Aorta (tissue), 5 donors: ENCODE results near the gene NEK10. TPM values are rescaled to one million over a fixed set of nuclear protein-coding genes. Genes with fewer than 3 reads are reported as not detected.

Source experiments
- ATAC-seq: fragments of 200-7000 bp; cut with Tn5 transposase; one replicate; pipeline ENCODE4 v1.9.1; 2022; ENCODE audit warnings: moderate library complexity; ENCODE audit not compliant: low FRiP score
- DNase-seq, 2 donors: peaks; one replicate each; pipeline ENCODE4 v3.0.0-alpha.2; 2020
- H3K27ac ChIP-seq, 2 donors: one replicate each; pipeline ENCODE4 v1.5.1; 2013; ENCODE audit warnings: low read length in 2 of 2, mild to moderate bottlenecking in 2 of 2, moderate library complexity in 2 of 2, control low read depth in 1 of 2, inconsistent platforms in 1 of 2, low read depth in 1 of 2
- H3K27me3 ChIP-seq, 2 donors: one replicate each; pipeline ENCODE4 v1.6.1; 2013; ENCODE audit warnings: control low read depth in 1 of 2, low read length in 1 of 2, mild to moderate bottlenecking in 1 of 2, moderate library complexity in 1 of 2; ENCODE audit not compliant: insufficient read depth in 2 of 2, control insufficient read depth in 1 of 2
- H3K36me3 ChIP-seq, 2 donors: one replicate each; pipeline ENCODE4 v1.6.1; 2013; ENCODE audit warnings: control low read depth in 1 of 2, low read length in 1 of 2, mild to moderate bottlenecking in 1 of 2; ENCODE audit not compliant: insufficient read depth in 2 of 2, control insufficient read depth in 1 of 2
- H3K4me1 ChIP-seq, 2 donors: one replicate each; pipeline ENCODE4 v1.6.1; 2013; ENCODE audit warnings: low read length in 2 of 2, control low read depth in 1 of 2, mild to moderate bottlenecking in 1 of 2, moderate library complexity in 1 of 2; ENCODE audit not compliant: insufficient read depth in 2 of 2, control insufficient read depth in 1 of 2
- H3K4me3 ChIP-seq, 2 donors: one replicate each; pipeline ENCODE4 v1.5.1; 2013; ENCODE audit warnings: low read length in 2 of 2, control low read depth in 1 of 2, mild to moderate bottlenecking in 1 of 2
- H3K9me3 ChIP-seq: one replicate; pipeline ENCODE4 v1.6.1; 2013; ENCODE audit warnings: mild to moderate bottlenecking, low read length; ENCODE audit not compliant: control insufficient read depth
- WGBS, 2 donors: extraction: QIAGEN DNeasy Blood & Tissue Kit; methylation state at CpG; one replicate each; pipeline ENCODE4 v1.1.7; 2013; 5-methylcytosine and 5-hydroxymethylcytosine counted together
- intact Hi-C, 2 donors: fragments of 100-400 bp; cut with DNase I; formaldehyde crosslinking; loops; one replicate each; pipeline versions ENCODE4 v1.14.2 to v1.15.0; 2022
- polyA plus RNA-seq, 2 donors: library from polyadenylated mRNA; stranded (reverse); fragments of 200-250 nt; gene quantifications; one replicate each; pipeline ENCODE4 v1.2.3, GENCODE V29; 2013
- total RNA-seq, 2 donors: library from RNA; stranded (reverse); fragmentation: NEBNext Ultra II Directional; extraction: Animal tissue kit (Norgen Biotek cat#: 25700); gene quantifications; one replicate each; pipeline ENCODE4 v1.2.1, GENCODE V29; 2021
- donor health status: healthy with polysubstance abuse.
- donor health status: Bipolar disorder and iron deficiency.
- donor health status: DM: no; HTN: no; CAD: no.
- donor health status: DM: no; HTN: no; CAD: no.
- donor health status: DM: yes; HTN: yes; CAD: no.

NEK10 gene
- total and polyA plus RNA-seq, 4 donors = 0.08 to 3.5 (median 0.71) TPM

DNA sequence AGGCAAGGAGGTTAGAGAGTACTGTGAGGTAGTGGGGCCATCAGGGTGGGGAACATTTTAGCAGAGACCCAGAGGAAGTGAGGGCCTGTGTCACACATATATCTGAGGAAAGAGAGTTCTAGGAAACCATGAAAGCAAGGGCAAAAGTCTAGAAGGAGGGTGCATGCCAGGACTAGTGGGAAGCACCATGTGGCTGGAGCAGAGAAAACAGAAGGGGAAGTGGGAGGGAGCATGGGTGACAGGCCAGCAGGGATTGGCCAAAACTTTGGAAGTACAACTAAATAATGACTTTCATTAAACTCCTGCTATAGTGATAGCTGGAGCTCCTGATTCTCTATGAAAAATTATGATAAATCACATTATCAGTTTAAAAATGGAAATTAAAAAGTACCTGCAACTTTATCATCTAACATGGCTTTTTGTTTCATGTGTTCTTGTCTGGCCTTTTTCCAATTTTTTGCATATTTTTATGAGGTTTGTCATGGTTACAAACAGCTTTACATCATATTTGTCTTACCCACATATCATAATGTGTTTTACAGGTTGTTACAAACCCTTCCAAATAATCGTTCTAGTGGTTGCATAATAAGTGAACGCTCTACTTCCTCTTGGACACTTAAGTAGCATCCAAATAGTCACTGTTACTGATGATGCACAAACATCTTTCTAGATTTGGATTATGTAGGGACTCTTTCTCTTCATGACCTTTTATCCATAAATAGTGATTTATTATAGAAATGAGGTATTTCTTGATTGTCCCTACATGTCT lies 168.3 kb downstream of the NEK10 start:
- Histone ChIP-seq H3K4me3 (no peak overlapping the region), H3K4me1 (no peaks in the 10 kb centered on the region), H3K9me3 (no peaks in the 10 kb centered on the region), H3K36me3 (no peaks in the 10 kb centered on the region), H3K27ac (no peak overlapping the region), H3K27me3 (no peaks in the 10 kb centered on the region)
- DNase-seq (no peak), ATAC-seq (no peak)
- intact Hi-C loops = no loop called here
- 81 to 93% methylated on average over 2 of the region's 2 CpGs for WGBS, 2 donors

DNA sequence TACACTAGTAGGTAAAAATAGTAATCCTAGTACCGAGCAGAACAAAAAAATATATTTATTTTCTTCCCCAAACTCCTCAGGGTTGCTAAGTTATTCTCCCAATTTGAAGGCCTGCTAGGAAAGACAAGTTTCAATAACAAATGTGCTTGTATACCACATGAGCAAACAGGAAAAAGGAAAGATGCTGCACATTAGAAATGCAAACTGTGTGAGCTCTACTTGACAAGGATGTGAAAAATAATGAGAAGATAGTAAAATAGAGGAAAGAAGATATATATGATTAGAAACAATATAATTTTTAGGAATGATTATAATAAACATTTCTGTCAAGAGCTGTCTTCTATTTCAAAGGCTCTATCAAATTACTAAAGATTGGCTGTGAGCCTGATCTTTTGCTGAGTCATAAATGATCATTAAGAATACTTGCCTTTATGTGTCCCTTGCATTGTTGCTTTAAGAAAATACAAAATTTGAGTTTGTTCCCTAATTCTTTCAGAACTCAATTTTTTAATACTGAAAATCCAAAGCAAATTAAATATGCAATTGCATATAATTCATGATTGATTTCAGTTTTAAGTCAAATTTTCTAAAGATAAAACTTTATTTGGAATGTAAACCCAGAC lies 174.2 kb downstream of the NEK10 start:
- H3K27me3 ChIP-seq = no peaks in the 10 kb centered on the region
- intact Hi-C loops = no loop called here
- no peak overlapping the region for H3K4me3 ChIP-seq

DNA sequence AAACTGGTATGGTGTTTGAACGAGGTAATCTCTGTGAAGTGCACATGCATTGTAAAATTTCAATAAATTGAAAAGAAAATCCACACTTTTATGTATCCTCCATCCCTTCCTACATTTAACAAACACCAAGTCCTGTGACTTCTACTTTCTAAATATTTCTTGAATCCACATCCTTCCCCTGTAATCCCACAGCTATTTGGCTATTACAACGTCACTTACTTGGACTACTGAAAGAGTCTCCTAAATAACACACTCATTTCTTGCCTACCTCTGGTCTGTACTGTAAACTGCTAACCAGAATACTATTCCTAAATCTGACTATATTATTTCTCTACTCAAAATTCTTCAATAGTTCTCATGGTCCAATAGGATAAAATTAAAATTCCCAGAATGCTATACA lies 176.1 kb downstream of the NEK10 start:
- intact Hi-C loops = no loop called here
- Histone ChIP-seq H3K9me3 (no peaks in the 10 kb centered on the region), H3K27me3 (no peaks in the 10 kb centered on the region), H3K4me1 (no peaks in the 10 kb centered on the region), H3K27ac (no peak overlapping the region), H3K36me3 (no peaks in the 10 kb centered on the region), H3K4me3 (no peak overlapping the region)
- 83 to 84% methylated on average over 2 of the region's 2 CpGs for WGBS, 2 donors
- ATAC-seq (no peak), DNase-seq (no peak)

More for the DNA sequence above, 174.2 kb downstream of the NEK10 start:
- WGBS, 2 donors = 0% methylated on average over 1 of the region's 1 CpG
- Histone ChIP-seq H3K4me1 (no peaks in the 10 kb centered on the region), H3K36me3 (no peaks in the 10 kb centered on the region), H3K9me3 (no peaks in the 10 kb centered on the region), H3K27ac (no peak overlapping the region)
- no peak for DNase-seq
- ATAC-seq = no peak

DNA sequence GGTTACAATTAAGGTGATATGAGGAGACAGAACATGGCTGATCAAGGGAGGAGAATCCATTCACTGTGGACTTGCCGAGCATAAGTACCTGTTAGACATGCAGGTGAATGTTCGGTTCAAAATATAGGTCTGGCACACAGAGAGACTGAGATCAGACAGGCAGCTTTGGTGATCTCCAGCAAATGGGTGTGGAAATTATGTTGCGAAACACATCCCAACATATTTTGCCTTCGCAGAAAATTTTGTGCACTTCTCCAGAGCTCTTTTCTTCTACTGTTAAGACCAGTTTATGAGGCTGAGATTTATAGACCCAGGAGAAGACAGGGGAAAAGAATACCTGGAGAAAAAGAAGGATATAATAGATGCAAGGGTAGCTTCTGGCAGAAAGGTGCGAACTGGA lies 183.2 kb downstream of the NEK10 start:
- Histone ChIP-seq H3K4me1 (no peaks in the 10 kb centered on the region), H3K27ac (no peak overlapping the region), H3K36me3 (no peaks in the 10 kb centered on the region), H3K4me3 (no peak overlapping the region), H3K27me3 (no peaks in the 10 kb centered on the region), H3K9me3 (no peaks in the 10 kb centered on the region)
- 86 to 90% methylated on average over 5 of the region's 5 CpGs for WGBS, 2 donors
- no peak for DNase-seq
- no peak for ATAC-seq
- intact Hi-C loops = no loop called here

DNA sequence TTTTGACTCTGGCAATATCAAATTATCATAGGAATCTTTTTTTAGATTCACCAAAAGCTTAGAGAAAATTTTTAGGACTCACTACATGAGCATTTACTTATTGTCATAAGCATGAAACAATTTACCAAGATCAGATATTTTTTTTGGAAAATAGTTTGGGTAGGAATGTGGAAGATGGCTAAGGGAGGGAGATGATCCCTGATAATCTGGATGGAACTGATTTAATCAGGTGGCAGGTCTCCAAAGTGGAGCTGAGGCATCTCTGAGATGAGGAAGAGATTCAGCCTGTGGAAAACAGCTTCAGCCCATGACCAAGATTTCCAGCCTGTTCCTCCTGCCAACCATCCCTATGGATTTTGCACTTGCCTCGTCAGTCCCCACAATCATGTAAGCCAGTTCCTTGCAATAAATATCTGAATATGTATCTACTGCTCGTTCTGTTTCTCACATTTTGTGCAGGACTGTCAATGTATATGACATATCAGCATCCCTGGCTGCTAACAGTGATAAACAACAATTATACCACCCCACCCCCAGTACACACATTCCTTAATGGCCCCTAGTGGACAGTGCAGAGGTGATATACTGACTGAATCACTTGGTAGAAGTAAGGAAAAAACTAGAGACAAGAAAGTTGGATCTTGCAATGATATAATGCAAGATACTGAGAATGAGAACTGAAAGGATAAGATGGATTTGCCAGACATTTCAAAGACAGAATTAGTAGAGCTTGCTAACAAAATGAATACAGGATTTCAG lies 183.8 kb downstream of the NEK10 start:
- H3K4me1 ChIP-seq = no peaks in the 10 kb centered on the region
- DNase-seq = no peak
- H3K4me3 ChIP-seq = no peak overlapping the region
- H3K9me3 ChIP-seq = no peaks in the 10 kb centered on the region
- no peaks in the 10 kb centered on the region for H3K27me3 ChIP-seq
- WGBS, 2 donors = 76 to 89% methylated on average over 2 of the region's 2 CpGs
- H3K27ac ChIP-seq = no peak overlapping the region
- no peak for ATAC-seq
- no peaks in the 10 kb centered on the region for H3K36me3 ChIP-seq
- intact Hi-C loops = no loop called here

DNA sequence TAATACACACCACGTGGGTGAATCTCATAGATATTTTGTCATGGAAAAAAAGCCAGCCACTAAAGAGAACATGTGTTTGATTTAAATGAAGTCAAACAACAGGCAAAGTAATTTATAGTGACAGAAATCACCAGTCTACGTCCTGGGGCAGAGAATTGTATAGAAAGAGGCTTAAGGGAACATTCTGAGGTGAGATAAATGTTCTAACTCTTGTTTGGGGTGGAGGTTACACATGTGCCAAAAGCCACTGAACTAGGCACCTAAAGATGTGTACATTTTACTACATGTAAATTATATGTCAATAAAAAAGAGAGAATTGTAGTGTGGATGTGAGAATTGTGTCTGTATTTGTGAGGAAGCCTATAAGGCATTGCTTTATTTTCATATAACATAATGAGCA lies 184.9 kb downstream of the NEK10 start:
- DNase-seq (no peak), ATAC-seq (no peak)
- no peaks in the 10 kb centered on the region for H3K27me3 ChIP-seq
- H3K36me3 ChIP-seq = no peaks in the 10 kb centered on the region
- 51 to 68% methylated on average over 2 of the region's 2 CpGs for WGBS, 2 donors
- no peaks in the 10 kb centered on the region for H3K4me1 ChIP-seq
- intact Hi-C loops = no loop called here
- no peak overlapping the region for H3K27ac ChIP-seq
- no peak overlapping the region for H3K4me3 ChIP-seq
- no peaks in the 10 kb centered on the region for H3K9me3 ChIP-seq

DNA sequence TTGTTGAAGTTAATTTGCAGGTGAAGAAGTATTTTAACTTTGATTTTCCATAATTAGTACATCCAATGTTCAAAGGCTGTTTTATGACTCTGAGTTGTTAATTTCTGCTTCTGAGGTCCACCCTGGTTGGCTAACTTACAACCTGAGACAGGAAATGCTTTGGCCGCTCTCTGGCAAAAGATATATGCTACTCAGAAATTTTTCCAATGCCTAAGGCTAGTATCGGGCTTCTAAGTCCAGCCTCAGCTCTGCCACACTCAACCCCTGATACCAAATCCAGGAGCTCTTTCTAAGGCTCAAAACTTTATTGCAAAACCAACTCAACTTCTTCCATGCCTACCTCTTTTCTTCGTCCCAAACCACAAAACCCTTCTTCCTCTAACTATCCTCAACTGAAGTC lies 192.9 kb downstream of the NEK10 start:
- no peaks in the 10 kb centered on the region for H3K9me3 ChIP-seq
- ATAC-seq (no peak), DNase-seq (no peak)
- H3K27ac ChIP-seq = no peak overlapping the region
- H3K4me1 ChIP-seq = no peaks in the 10 kb centered on the region
- intact Hi-C loops = no loop called here
- H3K27me3 ChIP-seq = no peaks in the 10 kb centered on the region
- H3K36me3 ChIP-seq = no peaks in the 10 kb centered on the region
- 87 to 88% methylated on average over 3 of the region's 3 CpGs for WGBS, 2 donors
- no peak overlapping the region for H3K4me3 ChIP-seq

DNA sequence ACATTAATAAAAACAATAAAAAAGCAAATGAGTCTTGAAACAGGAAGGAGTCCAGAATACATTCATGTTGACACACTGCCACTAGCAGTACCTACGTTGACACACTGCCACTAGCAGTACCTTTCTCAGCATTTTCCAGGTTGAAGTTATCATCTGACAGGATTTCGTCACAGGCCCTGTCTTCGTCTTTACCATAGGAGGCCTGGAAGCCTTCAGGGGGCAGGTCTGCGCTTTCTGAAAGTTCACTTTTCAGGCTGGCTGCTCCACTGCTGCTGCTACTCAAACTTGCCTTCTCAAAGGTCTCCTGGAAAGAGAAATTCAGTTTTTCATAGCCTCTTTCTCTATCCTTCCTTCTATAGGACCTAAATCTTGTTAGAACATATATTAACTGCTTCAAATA lies 194.7 kb downstream of the NEK10 start:
- H3K4me1 ChIP-seq = no peaks in the 10 kb centered on the region
- no peaks in the 10 kb centered on the region for H3K9me3 ChIP-seq
- ATAC-seq (no peak), DNase-seq (no peak)
- no peak overlapping the region for H3K27ac ChIP-seq
- no peaks in the 10 kb centered on the region for H3K36me3 ChIP-seq
- no peaks in the 10 kb centered on the region for H3K27me3 ChIP-seq
- intact Hi-C loops = no loop called here
- 86 to 90% methylated on average over 4 of the region's 4 CpGs for WGBS, 2 donors
- H3K4me3 ChIP-seq = no peak overlapping the region
